B cell (primary cell): ENCODE results near the gene F13B. TPM values are rescaled to one million over a fixed set of nuclear protein-coding genes. Genes with fewer than 3 reads are reported as not detected.

Experiments
- ATAC-seq: fragments of 200-7000 bp; cut with Tn5 transposase; one replicate; pipeline ENCODE4 v1.10.0; 2021; ENCODE audit warnings: low read depth, mild to moderate bottlenecking, moderate number of reproducible peaks, moderate library complexity
- CTCF ChIA-PET: fragments of 350-600 bp; sonication (Branson Sonifier 250); formaldehyde crosslinking; loops from one replicate; lab custom pipeline; 2021; ENCODE audit warnings: antibody characterized with exemption, inconsistent platforms; lab: Charles Lee
- POLR2A ChIA-PET: fragments of 350-600 bp; sonication (Branson Sonifier 250); formaldehyde crosslinking; loops from one replicate; lab custom pipeline; 2021; ENCODE audit warnings: antibody characterized with exemption; lab: Charles Lee
- DNase-seq: peaks from one replicate; pipeline ENCODE4 v3.0.0; 2013
- H2AFZ ChIP-seq: 2 replicates; pipeline ENCODE4 v1.6.1; 2012; ENCODE audit warnings: mild to moderate bottlenecking, low read depth, low read length; ENCODE audit not compliant: insufficient read depth, poor library complexity, severe bottlenecking
- H3K27ac ChIP-seq, 2 donors: 1 replicate in 1 of 2; 2 replicates in 1 of 2; pipeline ENCODE4 v1.5.1; 2012 to 2013; ENCODE audit warnings: low read length in 2 of 2, mild to moderate bottlenecking in 2 of 2, moderate library complexity in 1 of 2
- H3K27me3 ChIP-seq, 4 experiments: fragments of 200-600 bp in 1 of 4; sonication (generic) in 1 of 4; replicated peaks in 1 of 4; 1 replicate in 2 of 4; 2 replicates in 2 of 4; pipeline versions ENCODE4 v1.6.1 to v1.7.0; 2013 to 2016; ENCODE audit warnings: low read length in 3 of 4, mild to moderate bottlenecking in 2 of 4, mixed read lengths in 1 of 4, moderate library complexity in 1 of 4; ENCODE audit not compliant: insufficient read depth in 4 of 4, control insufficient read depth in 3 of 4; ENCODE audit errors: control extremely low read depth in 1 of 4
- H3K36me3 ChIP-seq, 2 experiments: replicated peaks in 1 of 2; 1 replicate in 1 of 2; 2 replicates in 1 of 2; pipeline versions ENCODE4 v1.6.1 to v1.7.1; 2013; ENCODE audit warnings: low read length in 1 of 2; ENCODE audit not compliant: insufficient read depth in 2 of 2, control insufficient read depth in 1 of 2; ENCODE audit errors: control extremely low read depth in 1 of 2, extremely low read depth in 1 of 2
- H3K4me1 ChIP-seq, 2 donors: fragments of 200-600 bp in 1 of 2; sonication (generic) in 1 of 2; 1 replicate in 1 of 2; 2 replicates in 1 of 2; pipeline versions ENCODE4 v1.5.1 to v1.6.1; 2013 to 2017; ENCODE audit warnings: low read length in 2 of 2; ENCODE audit not compliant: control insufficient read depth in 2 of 2, insufficient read depth in 2 of 2
- H3K4me2 ChIP-seq: replicated peaks from 2 replicates; pipeline ENCODE3; 2012; ENCODE audit warnings: mild to moderate bottlenecking, low read depth, low read length; ENCODE audit not compliant: poor library complexity, severe bottlenecking
- H3K4me3 ChIP-seq, 5 experiments: fragments of 200-600 bp in 1 of 5; sonication (generic) in 1 of 5; 1 replicate in 3 of 5; 2 replicates in 2 of 5; pipeline versions ENCODE4 v1.5.1 to v1.7.0; 2011 to 2016; ENCODE audit warnings: low read length in 4 of 5, mild to moderate bottlenecking in 4 of 5, low read depth in 2 of 5, control low read depth in 1 of 5, moderate library complexity in 1 of 5; ENCODE audit not compliant: insufficient read depth in 1 of 5; ENCODE audit errors: control extremely low read depth in 1 of 5, extremely low read depth in 1 of 5
- H3K79me2 ChIP-seq: fragments of 200-600 bp; sonication (generic); one replicate; pipeline ENCODE4 v1.6.0; 2016; ENCODE audit warnings: low read length; ENCODE audit not compliant: control insufficient read depth, insufficient read depth
- H3K9ac ChIP-seq: fragments of 200-600 bp; sonication (generic); 2 replicates; pipeline ENCODE4 v1.6.1; 2017; ENCODE audit warnings: mild to moderate bottlenecking, low read length, moderate library complexity
- H3K9me3 ChIP-seq, 3 donors: one replicate each; pipeline versions ENCODE4 v1.6.1 to v1.7.1; 2013; ENCODE audit warnings: low read length in 2 of 3; ENCODE audit not compliant: control insufficient read depth in 2 of 3, insufficient read depth in 1 of 3; ENCODE audit errors: control extremely low read depth in 1 of 3
- H4K20me1 ChIP-seq: 2 replicates; pipeline ENCODE4 v1.6.0; 2012; ENCODE audit warnings: mild to moderate bottlenecking, low read length; ENCODE audit not compliant: insufficient read depth, control insufficient read depth, poor library complexity, severe bottlenecking
- H3K27ac Mint-ChIP-seq: one replicate; pipeline ENCODE4 v1.8.0; 2021; ENCODE audit warnings: mixed read lengths
- H3K27me3 Mint-ChIP-seq: one replicate; pipeline ENCODE4 v1.8.0; 2021; ENCODE audit warnings: mixed read lengths
- H3K4me1 Mint-ChIP-seq: one replicate; pipeline ENCODE4 v1.8.0; 2021; ENCODE audit warnings: mixed read lengths
- H3K4me3 Mint-ChIP-seq: one replicate; pipeline ENCODE4 v1.8.0; 2021; ENCODE audit warnings: mixed read lengths
- H3K9me3 Mint-ChIP-seq: one replicate; pipeline ENCODE4 v1.8.0; 2022; ENCODE audit warnings: mixed read lengths; ENCODE audit not compliant: insufficient read depth
- CTCF ChIP-seq: fragments of 200-600 bp; IDR thresholded peaks from one replicate; pipeline ENCODE4 v1.8.0; 2022; ENCODE audit warnings: antibody characterized with exemption, mild to moderate bottlenecking
- EZH2 ChIP-seq: IDR thresholded peaks from 2 replicates; pipeline ENCODE4 v1.6.1; 2012; ENCODE audit warnings: borderline replicate concordance, low read depth, mild to moderate bottlenecking, moderate library complexity, low read length; ENCODE audit not compliant: insufficient read depth, poor library complexity, severe bottlenecking
- whole genome bisulfite sequencing: methylation state at CpG from one replicate; pipeline ENCODE4 v1.1.5; 2013; ENCODE audit warnings: missing lambda C conversion rate; ENCODE audit not compliant: insufficient coverage; 5-methylcytosine and 5-hydroxymethylcytosine counted together
- intact Hi-C: fragments of 100-400 bp; cut with micrococcal nuclease; formaldehyde crosslinking; loops from one replicate; pipeline ENCODE4 v1.10.0; 2022
- polyA plus RNA-seq: library from polyadenylated mRNA; depleted of rRNA; stranded (reverse); fragments of >200 nt; gene quantifications from 2 replicates; pipeline ENCODE4 v1.2.3, GENCODE V29; 2012
- total RNA-seq, 2 donors: library from RNA; stranded (reverse); fragments of 120-200 nt in 1 of 2; gene quantifications; 1 replicate in 1 of 2; 2 replicates in 1 of 2; pipeline versions ENCODE4 v1.2.3 to v1.2.4, GENCODE V29; 2013 to 2022

F13B gene
- total and polyA plus RNA-seq, 2 donors (not counting 1 experiment from before 2014, with no cell fraction given): not detected

GRCh38 chr1:197042676-197043341, 24.3 kb downstream of the F13B start:
- Histone ChIP-seq H3K9me3 (peaks cover 0 to 1% (median 0%) of the 10 kb centered on the region in 3 donors), H3K27me3 (peaks cover 0 to 4% (median 0%) of the 10 kb centered on the region in 4 experiments), H3K4me3 (no peak overlapping the region), H3K9ac (no peak overlapping the region), H3K27ac (no peak overlapping the region), H3K79me2 (no peaks in the 10 kb centered on the region), H2AFZ (no peak overlapping the region), H3K36me3 (no peaks in the 10 kb centered on the region), H4K20me1 (no peaks in the 10 kb centered on the region), H3K4me1 (no peaks in the 10 kb centered on the region), H3K4me2 (no peak overlapping the region)
- 72% methylated on average over 2 of the region's 4 CpGs for WGBS
- Mint-ChIP-seq H3K4me3 (no peak overlapping the region), H3K9me3 (peaks cover 5% of the 10 kb centered on the region), H3K27ac (no peak overlapping the region), H3K27me3 (no peaks in the 10 kb centered on the region), H3K4me1 (no peaks in the 10 kb centered on the region)
- intact Hi-C loops: no loop called here
- DNase-seq (no peak), ATAC-seq (no peak)
- ChIA-PET CTCF (no interaction called here), POLR2A (no interaction called here)
- TF ChIP-seq EZH2 (no peak), CTCF (no peak)

GRCh38 chr1:197041486-197042353, 25.3 kb downstream of the F13B start:
- 69% methylated on average over 2 of the region's 7 CpGs for WGBS
- Mint-ChIP-seq H3K4me3 (no peak overlapping the region), H3K4me1 (no peaks in the 10 kb centered on the region)

More at GRCh38 chr1:197041486-197042353, 25.3 kb downstream of the F13B start:
- no peak overlapping the region for H3K9ac ChIP-seq
- H3K36me3 ChIP-seq: no peaks in the 10 kb centered on the region
- TF ChIP-seq CTCF (no peak), EZH2 (no peak)
- no peak for ATAC-seq
- H3K79me2 ChIP-seq: no peaks in the 10 kb centered on the region
- Mint-ChIP-seq H3K27ac (no peak overlapping the region), H3K27me3 (peaks cover 2% of the 10 kb centered on the region), H3K9me3 (no peaks in the 10 kb centered on the region)
- H3K9me3 ChIP-seq: peaks cover 0 to 1% (median 0%) of the 10 kb centered on the region in 3 donors
- no peak overlapping the region for H3K27ac ChIP-seq
- ChIA-PET POLR2A (no interaction called here), CTCF (no interaction called here)
- no peaks in the 10 kb centered on the region for H3K4me1 ChIP-seq
- no peaks in the 10 kb centered on the region for H4K20me1 ChIP-seq
- intact Hi-C loops: no loop called here
- no peak overlapping the region for H3K4me2 ChIP-seq
- H3K27me3 ChIP-seq: peaks cover 0 to 4% (median 0%) of the 10 kb centered on the region in 4 experiments
- no peak overlapping the region for H3K4me3 ChIP-seq
- no peak for DNase-seq
- no peak overlapping the region for H2AFZ ChIP-seq
